ENCODE data around the gene MRE11. TPM values are rescaled to one million over a fixed set of nuclear protein-coding genes. Genes with fewer than 3 reads are reported as not detected.

The MRE11 gene
- total RNA-seq, 2 experiments from 2014 or later = 38.3 to 42.0 TPM

GRCh38 chr11:94449029-94449428 is 44.6 kb downstream of the MRE11 start:
- ChIA-PET POLR2A (no interaction called here), CTCF (no interaction called here)
- DNase-seq (no peak), ATAC-seq (no peak)
- no peak overlapping the region for H3K4me3 Mint-ChIP-seq
- H3K36me3 Mint-ChIP-seq (ENCODE audit: low read depth) = peaks cover 27% of the 10 kb centered on the region
- H3K9me3 Mint-ChIP-seq = no peaks in the 10 kb centered on the region
- intact Hi-C loops (cut with micrococcal nuclease) = no loop called here
- H3K27me3 Mint-ChIP-seq = no peaks in the 10 kb centered on the region
- H3K4me1 Mint-ChIP-seq (ENCODE audit: low read depth) = no peaks in the 10 kb centered on the region
- TF ChIP-seq CTCF (IDR thresholded peaks at IDR 0.05) = no peak
- H3K27ac Mint-ChIP-seq = no peak overlapping the region

- Mint-ChIP-seq H3K9me3 (no peaks in the 10 kb centered on the region), H3K27me3 (no peaks in the 10 kb centered on the region), H3K4me1 (ENCODE audit: low read depth) (no peaks in the 10 kb centered on the region), H3K36me3 (ENCODE audit: low read depth) (peaks cover 31% of the 10 kb centered on the region), H3K27ac (no peak overlapping the region), H3K4me3 (no peak overlapping the region)
- ChIA-PET CTCF (no interaction called here), POLR2A (no interaction called here)
- intact Hi-C loops (cut with micrococcal nuclease) = no loop called here
- DNase-seq (no peak), ATAC-seq (no peak)
- no peak for TF ChIP-seq CTCF (IDR thresholded peaks at IDR 0.05)
Measured at GRCh38 chr11:94447149-94447548, 46.5 kb downstream of the MRE11 start.

- DNase-seq (no peak), ATAC-seq (no peak)
- CTCF ChIA-PET = interaction anchor here (1.5 kb wide), 1 partner anchor 14 kb away, joined by 3 read pairs; no protein-coding TSS in a partner anchor
- TF ChIP-seq CTCF (IDR thresholded peaks at IDR 0.05) = no peak
- no peaks in the 10 kb centered on the region for H3K4me1 Mint-ChIP-seq (ENCODE audit: low read depth)
- H3K36me3 Mint-ChIP-seq (ENCODE audit: low read depth) = peaks cover 32% of the 10 kb centered on the region
- intact Hi-C loops (cut with micrococcal nuclease) = no loop called here
- no peak overlapping the region for H3K27ac Mint-ChIP-seq
- H3K9me3 Mint-ChIP-seq = no peaks in the 10 kb centered on the region
- no peaks in the 10 kb centered on the region for H3K27me3 Mint-ChIP-seq
- POLR2A ChIA-PET = interaction anchor here (0.8 kb wide), 1 partner anchor 45 kb away, joined by 3 read pairs; no protein-coding TSS in a partner anchor
- H3K4me3 Mint-ChIP-seq = no peak overlapping the region
Measured at GRCh38 chr11:94445641-94446040, 48.0 kb downstream of the MRE11 start.

GRCh38 chr11:94433049-94433448 is 60.6 kb downstream of the MRE11 start:
- intact Hi-C loops (cut with micrococcal nuclease) = no loop called here
- ChIA-PET CTCF (interaction anchor here (1.4 kb wide), 1 partner anchor 72 kb away, joined by 3 read pairs; no protein-coding TSS in a partner anchor), POLR2A (no interaction called here)
- no peaks in the 10 kb centered on the region for H3K4me1 Mint-ChIP-seq (ENCODE audit: low read depth)
- peaks cover 64% of the 10 kb centered on the region for H3K36me3 Mint-ChIP-seq (ENCODE audit: low read depth)
- DNase-seq = no peak
- ATAC-seq = no peak
- no peak for TF ChIP-seq CTCF (IDR thresholded peaks at IDR 0.05)
- no peaks in the 10 kb centered on the region for H3K9me3 Mint-ChIP-seq
- no peak overlapping the region for H3K4me3 Mint-ChIP-seq
- no peak overlapping the region for H3K27ac Mint-ChIP-seq
- no peaks in the 10 kb centered on the region for H3K27me3 Mint-ChIP-seq

DNA sequence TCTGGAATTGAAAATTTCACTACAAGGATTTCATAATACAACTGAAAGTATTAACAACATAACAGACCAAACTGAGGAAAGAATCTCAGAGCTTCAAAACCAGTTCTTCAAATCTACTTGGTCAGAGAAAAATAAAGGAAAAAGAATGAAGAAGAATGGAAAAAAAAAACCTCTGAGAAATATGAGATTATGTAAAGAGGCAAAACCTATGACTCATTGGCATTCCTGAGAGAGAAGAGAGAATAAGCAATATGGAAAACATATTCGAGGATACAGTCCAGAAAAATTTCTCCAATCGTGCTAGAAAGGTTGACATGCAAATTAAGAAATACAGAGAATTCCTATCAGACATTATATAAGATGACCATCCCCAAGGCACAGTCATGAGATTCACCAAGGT is 69.0 kb downstream of the MRE11 start:
- H3K27ac Mint-ChIP-seq = no peak overlapping the region
- ATAC-seq (no peak), DNase-seq (no peak)
- POLR2A ChIA-PET = no interaction called here
- peaks cover 58% of the 10 kb centered on the region for H3K36me3 Mint-ChIP-seq (ENCODE audit: low read depth)
- H3K4me1 Mint-ChIP-seq (ENCODE audit: low read depth) = no peaks in the 10 kb centered on the region
- no peaks in the 10 kb centered on the region for H3K27me3 Mint-ChIP-seq
- CTCF ChIA-PET = interaction anchor here (1.3 to 1.4 kb wide), 2 partner anchors 15 to 529 kb away, joined by 3 read pairs; no protein-coding TSS in a partner anchor
- H3K4me3 Mint-ChIP-seq = no peak overlapping the region
- no peaks in the 10 kb centered on the region for H3K9me3 Mint-ChIP-seq
- TF ChIP-seq CTCF (IDR thresholded peaks at IDR 0.05) = no peak
- intact Hi-C loops (cut with micrococcal nuclease) = no loop called here
